MM.1S (cell line): ENCODE results near the gene WNK2.

ENCODE experiments used
- CTCF ChIP-seq: fragments of 300-600 bp; sonication (generic); IDR thresholded peaks from 2 replicates; pipeline ENCODE4 v1.5.1; 2016; ENCODE audit warnings: antibody characterized with exemption, low read length, mixed read lengths
- EZH2 ChIP-seq: fragments of 300-600 bp; sonication (generic); optimal IDR thresholded peaks from 2 replicates; pipeline ENCODE3; 2017; ENCODE audit warnings: low read depth, mild to moderate bottlenecking, antibody characterized with exemption, low read length, mixed read lengths
- EZH2phosphoT487 ChIP-seq: fragments of 300-600 bp; sonication (generic); IDR thresholded peaks from 2 replicates; pipeline ENCODE4 v1.6.1; 2018; ENCODE audit warnings: antibody characterized with exemption, low read length

GRCh38 chr9:93240891-93241334, 57.0 kb downstream of the WNK2 start:
- no peak for TF ChIP-seq CTCF
- TF ChIP-seq EZH2phosphoT487, result no peak
- no peak for TF ChIP-seq EZH2
